SK-N-MC (cell line): ENCODE measurements around the gene RGS2.

Experiments
- EZH2 ChIP-seq: fragments of 200-600 bp; sonication (generic); IDR thresholded peaks from one replicate; pipeline ENCODE4 v1.6.1; 2017; ENCODE audit warnings: antibody characterized with exemption
- FOXP2 ChIP-seq: optimal IDR thresholded peaks from 2 replicates; pipeline ENCODE3; 2011; ENCODE audit warnings: mild to moderate bottlenecking, moderate library complexity; ENCODE audit not compliant: insufficient read depth; ENCODE audit errors: extremely low read length, control extremely low read depth
- POLR2AphosphoS5 ChIP-seq: IDR thresholded peaks from 2 replicates; pipeline ENCODE4 v1.6.1; 2012; ENCODE audit warnings: mild to moderate bottlenecking, low read depth, low read length, borderline replicate concordance

DNA sequence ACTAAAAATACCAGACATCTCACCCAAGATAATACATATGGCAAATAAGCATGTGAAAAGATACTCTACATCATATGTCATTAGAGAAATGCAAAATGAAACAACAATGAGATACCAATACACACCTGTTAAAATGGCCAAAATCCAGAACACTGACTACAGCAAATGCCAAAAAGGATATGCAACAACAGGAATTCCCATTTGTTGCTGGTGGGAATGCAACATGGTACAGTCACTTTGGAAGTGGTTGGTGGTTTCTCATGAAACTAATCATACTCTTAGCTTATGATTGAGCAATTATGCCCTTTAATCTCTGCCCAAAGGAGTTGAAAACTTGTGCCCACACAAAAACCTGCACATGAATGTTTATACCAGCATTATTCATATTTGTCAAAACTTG is 6.4 kb upstream of the RGS2 start:
- TF ChIP-seq EZH2 (no peak), POLR2AphosphoS5 (no peak), FOXP2 (no peak)
